Measurements from ENCODE around the gene IDUA.

DNA sequence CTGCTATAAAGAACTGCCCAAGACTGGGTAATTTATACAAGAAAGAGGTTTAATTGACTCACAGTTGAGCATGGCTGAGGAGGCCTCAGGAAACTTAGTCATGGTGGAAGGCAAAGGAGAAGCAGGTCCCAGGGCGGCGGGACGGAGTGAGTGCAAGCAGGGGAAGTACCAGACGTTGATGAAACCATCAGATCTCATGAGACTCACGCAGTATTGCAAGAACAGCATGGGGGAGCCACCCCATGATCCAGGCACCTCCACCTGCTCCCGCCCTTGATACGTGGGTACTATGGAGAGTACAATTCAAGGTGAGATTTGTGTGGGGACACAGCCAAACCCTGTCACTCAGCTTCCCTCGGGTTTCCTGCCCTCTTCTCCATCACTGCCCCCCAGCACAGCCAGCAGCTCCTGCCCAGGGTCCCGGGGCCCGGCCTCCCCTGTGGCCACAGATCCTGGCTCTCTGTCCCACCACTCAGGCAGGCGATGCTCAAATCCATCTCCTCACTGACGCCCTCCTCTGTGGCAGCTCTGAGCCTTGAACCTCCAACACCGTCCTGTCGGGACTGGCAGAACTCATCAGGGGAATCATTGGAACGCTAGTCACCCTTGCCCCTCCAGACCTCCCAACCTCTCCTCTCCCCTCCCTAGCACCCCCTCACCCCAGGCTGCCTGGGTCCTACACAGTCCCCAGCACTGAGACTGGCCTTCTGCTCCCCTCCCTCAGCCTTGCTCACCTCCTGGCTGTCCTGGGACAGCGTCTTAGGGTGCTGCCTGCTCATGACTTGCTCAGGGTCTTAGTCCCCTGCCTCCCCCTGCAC lies 62.1 kb downstream of the IDUA start:
- TF ChIP-seq, protein P1, sequence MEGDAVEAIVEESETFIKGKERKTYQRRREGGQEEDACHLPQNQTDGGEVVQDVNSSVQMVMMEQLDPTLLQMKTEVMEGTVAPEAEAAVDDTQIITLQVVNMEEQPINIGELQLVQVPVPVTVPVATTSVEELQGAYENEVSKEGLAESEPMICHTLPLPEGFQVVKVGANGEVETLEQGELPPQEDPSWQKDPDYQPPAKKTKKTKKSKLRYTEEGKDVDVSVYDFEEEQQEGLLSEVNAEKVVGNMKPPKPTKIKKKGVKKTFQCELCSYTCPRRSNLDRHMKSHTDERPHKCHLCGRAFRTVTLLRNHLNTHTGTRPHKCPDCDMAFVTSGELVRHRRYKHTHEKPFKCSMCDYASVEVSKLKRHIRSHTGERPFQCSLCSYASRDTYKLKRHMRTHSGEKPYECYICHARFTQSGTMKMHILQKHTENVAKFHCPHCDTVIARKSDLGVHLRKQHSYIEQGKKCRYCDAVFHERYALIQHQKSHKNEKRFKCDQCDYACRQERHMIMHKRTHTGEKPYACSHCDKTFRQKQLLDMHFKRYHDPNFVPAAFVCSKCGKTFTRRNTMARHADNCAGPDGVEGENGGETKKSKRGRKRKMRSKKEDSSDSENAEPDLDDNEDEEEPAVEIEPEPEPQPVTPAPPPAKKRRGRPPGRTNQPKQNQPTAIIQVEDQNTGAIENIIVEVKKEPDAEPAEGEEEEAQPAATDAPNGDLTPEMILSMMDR (IDR thresholded peaks at IDR 0.05) = no peak
- no peak for TF ChIP-seq POLR2A (IDR thresholded peaks at IDR 0.05)
- no peak for TF ChIP-seq EP300 (IDR thresholded peaks at IDR 0.05)
